GM23248 (cell line): ENCODE measurements around the gene KANSL2. TPM values are rescaled to one million over a fixed set of nuclear protein-coding genes. Genes with fewer than 3 reads are reported as not detected.

ENCODE experiments used
- DNase-seq: peaks from one replicate; pipeline ENCODE4 v3.0.0-alpha.2; 2015
- H2AFZ ChIP-seq: fragments of 200-600 bp; sonication (generic); 2 replicates; pipeline ENCODE4 v1.6.1; 2016; ENCODE audit warnings: antibody characterized with exemption
- H3F3A ChIP-seq: fragments of 200-600 bp; sonication (generic); 2 replicates; pipeline ENCODE4 v1.6.1; 2016; ENCODE audit warnings: mild to moderate bottlenecking, antibody characterized with exemption, mixed run types; ENCODE audit not compliant: insufficient read depth
- H3K27ac ChIP-seq: fragments of 200-600 bp; sonication (generic); 2 replicates; pipeline ENCODE4 v1.5.1; 2016; ENCODE audit warnings: mild to moderate bottlenecking
- H3K27me3 ChIP-seq: fragments of 200-600 bp; sonication (generic); replicated peaks from 2 replicates; pipeline ENCODE4 v1.6.1; 2016; ENCODE audit warnings: mild to moderate bottlenecking; ENCODE audit not compliant: insufficient read depth
- H3K36me3 ChIP-seq: fragments of 200-600 bp; sonication (generic); 2 replicates; pipeline ENCODE4 v1.6.1; 2016; ENCODE audit warnings: low read depth, mild to moderate bottlenecking
- H3K4me1 ChIP-seq: fragments of 200-600 bp; sonication (generic); 2 replicates; pipeline ENCODE4 v1.6.1; 2016; ENCODE audit warnings: mild to moderate bottlenecking; ENCODE audit not compliant: insufficient read depth
- H3K4me2 ChIP-seq: fragments of 200-600 bp; sonication (generic); one replicate; pipeline ENCODE4 v1.6.1; 2016; ENCODE audit warnings: mild to moderate bottlenecking; ENCODE audit not compliant: unreplicated experiment
- H3K4me3 ChIP-seq: fragments of 200-600 bp; sonication (generic); 2 replicates; pipeline ENCODE4 v1.5.1; 2016; ENCODE audit warnings: mild to moderate bottlenecking
- H3K79me2 ChIP-seq: fragments of 200-600 bp; sonication (generic); 2 replicates; pipeline ENCODE4 v1.6.1; 2016; ENCODE audit warnings: mild to moderate bottlenecking; ENCODE audit not compliant: insufficient read depth
- H3K9ac ChIP-seq: fragments of 200-600 bp; sonication (generic); 2 replicates; pipeline ENCODE4 v1.6.1; 2016; ENCODE audit warnings: mild to moderate bottlenecking
- H3K9me2 ChIP-seq: fragments of 200-600 bp; sonication (generic); 2 replicates; pipeline ENCODE4 v1.6.1; 2016; ENCODE audit warnings: mixed run types, mild to moderate bottlenecking, moderate library complexity; ENCODE audit not compliant: insufficient read depth
- H3K9me3 ChIP-seq: fragments of 200-600 bp; sonication (generic); one replicate; pipeline ENCODE4 v1.6.1; 2017; ENCODE audit warnings: low read depth
- H4K20me1 ChIP-seq: fragments of 200-600 bp; sonication (generic); 2 replicates; pipeline ENCODE4 v1.6.0; 2016; ENCODE audit not compliant: insufficient read depth
- EZH2 ChIP-seq: fragments of 200-600 bp; sonication (generic); IDR thresholded peaks from 2 replicates; pipeline ENCODE4 v1.6.1; 2018; ENCODE audit warnings: antibody characterized with exemption, mild to moderate bottlenecking; ENCODE audit not compliant: insufficient read depth, poor library complexity, severe bottlenecking
- EZH2phosphoT487 ChIP-seq: fragments of 200-600 bp; sonication (generic); IDR thresholded peaks from 2 replicates; pipeline ENCODE4 v1.6.1; 2018; ENCODE audit warnings: antibody characterized with exemption, moderate library complexity, mild to moderate bottlenecking, low read depth; ENCODE audit not compliant: insufficient read depth
- WGBS, 2 experiments: methylation state at CpG; one replicate each; pipeline ENCODE4 v1.1.6; 2015 to 2017; ENCODE audit warnings: low lambda C conversion rate in 2 of 2, low coverage in 1 of 2; ENCODE audit errors: missing lambda C conversion rate in 2 of 2; 5-methylcytosine and 5-hydroxymethylcytosine counted together
- in situ Hi-C: fragments of 300-500 bp; cut with MboI; formaldehyde crosslinking; loops from 2 replicates; pipeline ENCODE4 v1.15.0; 2020
- polyA plus RNA-seq: library from polyadenylated mRNA; unstranded; fragments of >200 nt; fragmentation: Nextera tagmentation; extraction: Ambion mirVana; gene quantifications from 2 replicates; pipeline ENCODE4 v1.2.1, GENCODE V29; 2016
- total RNA-seq: library from RNA; depleted of rRNA; stranded (reverse); fragments of >200 nt; shearing (Covaris generic); gene quantifications from 2 replicates; pipeline ENCODE4 v1.2.3, GENCODE V29; 2014

The KANSL2 gene
- total and polyA plus RNA-seq, 2 experiments from 2014 or later = 30.0 to 44.4 TPM

DNA sequence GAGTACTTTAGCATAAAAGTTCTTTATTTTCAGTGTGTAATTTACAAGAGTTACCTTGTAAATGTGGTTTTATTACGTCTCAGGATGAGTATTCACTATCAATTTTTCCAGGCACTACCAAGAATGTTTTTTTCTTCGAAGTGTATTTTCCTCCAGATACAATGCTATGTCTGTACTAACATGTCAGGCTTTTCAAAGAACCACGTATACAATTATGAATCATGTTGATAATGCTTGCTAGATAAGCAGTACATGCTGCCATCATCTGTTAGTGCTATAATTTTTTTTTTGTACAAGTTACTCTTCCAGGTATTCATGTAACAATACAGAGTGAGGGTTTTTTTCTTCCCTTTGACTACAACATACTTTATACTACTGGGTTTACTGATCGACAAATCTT is 5.6 kb upstream of the KANSL2 start:
- H3K9me2 ChIP-seq = no peaks in the 10 kb centered on the region
- 93 to 94% methylated on average over 4 of the region's 4 CpGs for whole genome bisulfite sequencing, 2 experiments
- no peak overlapping the region for H3K9ac ChIP-seq
- no peak for TF ChIP-seq EZH2
- TF ChIP-seq EZH2phosphoT487 = no peak
- no peak overlapping the region for H3K4me2 ChIP-seq
- H3K27me3 ChIP-seq = no peaks in the 10 kb centered on the region
- peaks cover 28% of the 10 kb centered on the region for H3K79me2 ChIP-seq
- H2AFZ ChIP-seq = no peak overlapping the region
- H3K27ac ChIP-seq = no peak overlapping the region
- peaks cover 34% of the 10 kb centered on the region for H3F3A ChIP-seq
- no peak for DNase-seq
- no peaks in the 10 kb centered on the region for H3K4me1 ChIP-seq
- H4K20me1 ChIP-seq = peaks cover 7% of the 10 kb centered on the region; the same call in 1 of the 2 replicates
- in situ Hi-C loops = no loop called here
- peaks cover 47% of the 10 kb centered on the region for H3K36me3 ChIP-seq
- no peak overlapping the region for H3K4me3 ChIP-seq
- no peaks in the 10 kb centered on the region for H3K9me3 ChIP-seq

DNA sequence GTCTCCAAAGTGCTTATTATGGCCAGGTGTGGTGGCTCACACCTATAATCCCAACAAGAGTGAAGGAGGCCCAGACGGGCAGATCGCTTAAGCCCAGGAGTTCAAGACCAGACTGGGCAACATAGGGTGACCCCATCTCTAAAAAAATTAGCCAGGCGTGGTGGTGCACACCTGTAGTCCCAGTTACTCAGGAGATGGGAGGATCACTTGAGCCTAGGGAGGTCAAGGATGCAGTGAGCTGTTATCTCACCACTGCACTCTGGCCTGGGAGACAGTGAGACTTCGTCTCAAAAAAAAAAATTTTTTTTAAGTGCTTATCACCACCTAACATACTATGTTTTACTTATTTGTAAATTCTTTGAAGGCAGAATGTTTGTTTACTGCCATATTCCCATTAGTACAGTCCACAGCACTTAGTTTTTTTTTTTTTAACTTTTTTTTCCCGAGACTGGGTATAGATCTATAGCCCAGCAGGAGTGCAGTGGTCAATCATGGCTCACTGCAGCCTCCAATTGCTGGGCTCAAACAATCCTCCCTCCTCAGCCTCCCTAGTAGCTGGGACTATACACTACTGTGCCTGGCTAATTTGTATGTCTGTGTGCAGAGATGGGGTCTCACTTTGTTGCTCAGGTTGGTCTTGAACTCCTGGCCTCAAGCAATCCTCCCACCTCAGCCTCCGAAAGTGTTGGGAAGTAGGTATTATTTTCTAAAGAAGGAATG is 4.7 kb upstream of the KANSL2 start:
- in situ Hi-C loops = no loop called here
- Histone ChIP-seq H3K4me2 (no peak overlapping the region), H3K36me3 (peaks cover 42% of the 10 kb centered on the region), H3K4me3 (no peak overlapping the region), H3K27ac (no peak overlapping the region), H4K20me1 (peaks cover 7% of the 10 kb centered on the region; the same call in 1 of the 2 replicates), H3K9me2 (no peaks in the 10 kb centered on the region), H3K9ac (no peak overlapping the region), H3K27me3 (no peaks in the 10 kb centered on the region), H3K79me2 (peaks cover 22% of the 10 kb centered on the region), H3F3A (peaks cover 34% of the 10 kb centered on the region), H3K4me1 (no peaks in the 10 kb centered on the region), H3K9me3 (no peaks in the 10 kb centered on the region), H2AFZ (no peak overlapping the region)
- no peak for TF ChIP-seq EZH2
- no peak for TF ChIP-seq EZH2phosphoT487
- whole genome bisulfite sequencing, 2 experiments = 79 to 86% methylated on average over 6 of the region's 6 CpGs
- DNase-seq = no peak

DNA sequence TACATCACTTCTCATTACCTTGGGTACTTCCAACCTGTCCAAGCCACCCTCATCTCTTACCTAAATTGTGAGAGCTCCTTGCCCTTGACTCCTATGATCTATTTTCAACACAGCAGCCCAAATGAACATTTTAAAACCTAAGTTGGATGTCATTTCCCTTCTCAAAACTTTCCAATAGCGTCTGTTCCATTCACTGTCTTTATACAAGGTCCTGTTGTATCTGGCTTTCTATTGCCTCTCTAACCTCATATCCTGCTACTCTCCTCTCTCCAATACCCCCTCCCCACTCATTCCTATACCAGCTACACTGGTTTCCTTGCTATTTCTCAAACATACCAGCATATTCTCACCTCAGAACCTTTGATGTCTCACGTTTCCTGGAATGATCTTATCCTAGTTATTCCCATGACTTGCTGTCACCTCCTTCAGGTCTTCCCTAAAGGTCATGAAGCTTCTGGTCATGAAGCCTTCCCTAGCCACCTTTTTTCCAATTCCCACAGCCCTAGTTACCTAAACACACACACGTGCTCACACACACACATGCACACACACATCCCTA is 4.1 kb upstream of the KANSL2 start:
- no peak for DNase-seq
- Histone ChIP-seq H3K36me3 (peaks cover 36% of the 10 kb centered on the region), H3K4me3 (no peak overlapping the region), H3K79me2 (peaks cover 22% of the 10 kb centered on the region), H2AFZ (no peak overlapping the region), H3K27ac (no peak overlapping the region), H3K4me2 (no peak overlapping the region), H3F3A (peaks cover 34% of the 10 kb centered on the region), H3K9ac (no peak overlapping the region), H3K9me2 (no peaks in the 10 kb centered on the region), H4K20me1 (peaks cover 7% of the 10 kb centered on the region; the same call in 1 of the 2 replicates), H3K27me3 (no peaks in the 10 kb centered on the region), H3K4me1 (0 out of 2 replicates have a peak, but pooled peaks cover under 1% of the 10 kb centered on the region), H3K9me3 (no peaks in the 10 kb centered on the region)
- WGBS, 2 experiments = 45 to 56% methylated on average over 3 of the region's 3 CpGs
- TF ChIP-seq EZH2phosphoT487 = no peak
- no peak for TF ChIP-seq EZH2
- in situ Hi-C loops = no loop called here

DNA sequence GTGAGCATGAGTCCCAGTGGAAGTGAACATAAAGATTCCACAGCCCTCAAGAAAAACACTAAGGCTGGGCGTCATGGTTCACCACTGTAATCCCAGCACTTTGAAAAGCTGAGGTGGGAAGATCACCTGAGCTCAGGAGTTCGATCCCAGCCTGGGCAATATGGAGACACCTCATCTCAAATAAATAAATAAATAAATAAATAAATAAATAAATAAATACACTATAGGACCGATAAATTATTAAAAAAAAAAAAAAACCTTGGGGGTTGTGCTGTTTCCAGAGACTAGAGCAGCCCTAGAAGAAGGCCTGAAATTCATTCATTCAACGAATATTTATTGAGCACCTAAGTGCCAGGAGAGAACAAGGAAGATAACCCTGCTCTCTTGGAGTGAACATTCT is 1.5 kb upstream of the KANSL2 start:
- in situ Hi-C loops = no loop called here
- no peak overlapping the region for H3K4me2 ChIP-seq
- H3K36me3 ChIP-seq = peaks cover 21% of the 10 kb centered on the region
- peaks cover 29% of the 10 kb centered on the region for H3F3A ChIP-seq
- no peaks in the 10 kb centered on the region for H3K9me2 ChIP-seq
- peaks cover 34% of the 10 kb centered on the region for H3K79me2 ChIP-seq
- WGBS, 2 experiments = 84 to 85% methylated on average over 4 of the region's 4 CpGs
- H3K4me1 ChIP-seq = peaks cover 25% of the 10 kb centered on the region
- no peak overlapping the region for H2AFZ ChIP-seq
- no peaks in the 10 kb centered on the region for H3K9me3 ChIP-seq
- DNase-seq = no peak
- no peaks in the 10 kb centered on the region; the same call in 1 of the 2 replicates for H4K20me1 ChIP-seq
- TF ChIP-seq EZH2 = no peak
- TF ChIP-seq EZH2phosphoT487 = no peak
- H3K4me3 ChIP-seq = no peak overlapping the region
- H3K27ac ChIP-seq = no peak overlapping the region
- no peak overlapping the region for H3K9ac ChIP-seq
- no peaks in the 10 kb centered on the region for H3K27me3 ChIP-seq
